Measurements from ENCODE around the gene SLC25A46. TPM values are rescaled to one million over a fixed set of nuclear protein-coding genes. Genes with fewer than 3 reads are reported as not detected.
A peak's percentile ranks its signal among the peaks of the same experiment; 100 is the strongest.

SLC25A46 gene
- total and polyA plus RNA-seq, 9 of the 15 experiments (the other 6 are each of a cell fraction or from before 2014, with no cell fraction given): 7.8 to 47.3 (median 31.8) TPM

DNA sequence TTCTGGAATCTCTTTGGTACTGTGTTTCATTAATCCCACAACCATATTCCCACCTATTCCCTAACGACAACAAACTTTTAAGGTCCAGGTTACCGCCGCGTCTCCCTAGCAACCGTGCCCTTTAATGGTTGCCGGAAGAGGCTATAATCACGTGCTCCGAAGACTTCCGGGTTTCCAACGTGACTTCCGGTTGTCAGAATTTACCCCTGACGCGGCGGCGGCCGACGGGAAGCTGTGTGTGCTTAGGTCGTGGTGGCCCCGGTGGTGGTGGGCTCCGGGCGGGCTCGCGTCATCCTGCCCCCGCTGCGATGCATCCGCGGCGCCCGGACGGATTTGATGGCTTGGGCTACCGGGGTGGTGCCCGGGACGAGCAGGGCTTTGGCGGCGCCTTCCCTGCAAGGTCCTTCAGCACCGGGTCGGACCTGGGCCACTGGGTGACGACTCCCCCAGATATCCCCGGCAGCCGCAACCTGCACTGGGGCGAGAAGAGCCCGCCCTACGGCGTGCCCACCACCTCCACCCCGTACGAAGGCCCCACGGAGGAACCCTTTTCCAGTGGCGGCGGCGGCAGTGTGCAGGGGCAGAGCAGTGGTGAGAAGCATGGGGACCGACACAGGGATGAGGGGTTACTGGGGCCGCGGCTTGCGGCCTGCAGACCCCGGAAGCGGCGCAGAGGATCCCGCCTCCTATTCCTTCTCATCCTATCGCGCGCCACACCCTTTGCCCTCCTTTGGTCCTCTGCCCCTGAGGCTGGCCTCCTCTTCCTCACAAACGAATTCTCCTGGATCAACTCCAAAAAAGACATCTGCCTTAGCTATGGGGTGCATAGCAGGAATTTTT, at the start of gene SLC25A46 (continued):
- TF ChIP-seq, protein P1, sequence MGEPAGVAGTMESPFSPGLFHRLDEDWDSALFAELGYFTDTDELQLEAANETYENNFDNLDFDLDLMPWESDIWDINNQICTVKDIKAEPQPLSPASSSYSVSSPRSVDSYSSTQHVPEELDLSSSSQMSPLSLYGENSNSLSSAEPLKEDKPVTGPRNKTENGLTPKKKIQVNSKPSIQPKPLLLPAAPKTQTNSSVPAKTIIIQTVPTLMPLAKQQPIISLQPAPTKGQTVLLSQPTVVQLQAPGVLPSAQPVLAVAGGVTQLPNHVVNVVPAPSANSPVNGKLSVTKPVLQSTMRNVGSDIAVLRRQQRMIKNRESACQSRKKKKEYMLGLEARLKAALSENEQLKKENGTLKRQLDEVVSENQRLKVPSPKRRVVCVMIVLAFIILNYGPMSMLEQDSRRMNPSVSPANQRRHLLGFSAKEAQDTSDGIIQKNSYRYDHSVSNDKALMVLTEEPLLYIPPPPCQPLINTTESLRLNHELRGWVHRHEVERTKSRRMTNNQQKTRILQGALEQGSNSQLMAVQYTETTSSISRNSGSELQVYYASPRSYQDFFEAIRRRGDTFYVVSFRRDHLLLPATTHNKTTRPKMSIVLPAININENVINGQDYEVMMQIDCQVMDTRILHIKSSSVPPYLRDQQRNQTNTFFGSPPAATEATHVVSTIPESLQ (CRISPR knock-in tag; IDR thresholded peaks at IDR 0.05): peak; percentile 64; the same call in 1 of the 2 replicates
- TF ChIP-seq ELF4 (CRISPR knock-in tag; IDR thresholded peaks at IDR 0.05) (peak; percentile 17; the same call in 1 of the 2 replicates), ZNF77 (CRISPR knock-in tag; IDR thresholded peaks at IDR 0.05) (no peak), ZFP1 (CRISPR knock-in tag; IDR thresholded peaks at IDR 0.05) (no peak), DPF2 (IDR thresholded peaks at IDR 0.05) (no peak), ZNF436 (CRISPR knock-in tag; IDR thresholded peaks at IDR 0.05) (no peak), STAG1 (CRISPR knock-in tag; IDR thresholded peaks at IDR 0.05; ENCODE audit: borderline replicate concordance) (no peak), NFIX (CRISPR knock-in tag; IDR thresholded peaks at IDR 0.05; ENCODE audit: low read depth) (no peak), TAF7 (tag; IDR thresholded peaks at IDR 0.05) (peak; percentile 64), ZC3H4 (CRISPR knock-in tag; IDR thresholded peaks at IDR 0.05; ENCODE audit: borderline replicate concordance) (no peak)
- TF ChIP-seq, protein P2, sequence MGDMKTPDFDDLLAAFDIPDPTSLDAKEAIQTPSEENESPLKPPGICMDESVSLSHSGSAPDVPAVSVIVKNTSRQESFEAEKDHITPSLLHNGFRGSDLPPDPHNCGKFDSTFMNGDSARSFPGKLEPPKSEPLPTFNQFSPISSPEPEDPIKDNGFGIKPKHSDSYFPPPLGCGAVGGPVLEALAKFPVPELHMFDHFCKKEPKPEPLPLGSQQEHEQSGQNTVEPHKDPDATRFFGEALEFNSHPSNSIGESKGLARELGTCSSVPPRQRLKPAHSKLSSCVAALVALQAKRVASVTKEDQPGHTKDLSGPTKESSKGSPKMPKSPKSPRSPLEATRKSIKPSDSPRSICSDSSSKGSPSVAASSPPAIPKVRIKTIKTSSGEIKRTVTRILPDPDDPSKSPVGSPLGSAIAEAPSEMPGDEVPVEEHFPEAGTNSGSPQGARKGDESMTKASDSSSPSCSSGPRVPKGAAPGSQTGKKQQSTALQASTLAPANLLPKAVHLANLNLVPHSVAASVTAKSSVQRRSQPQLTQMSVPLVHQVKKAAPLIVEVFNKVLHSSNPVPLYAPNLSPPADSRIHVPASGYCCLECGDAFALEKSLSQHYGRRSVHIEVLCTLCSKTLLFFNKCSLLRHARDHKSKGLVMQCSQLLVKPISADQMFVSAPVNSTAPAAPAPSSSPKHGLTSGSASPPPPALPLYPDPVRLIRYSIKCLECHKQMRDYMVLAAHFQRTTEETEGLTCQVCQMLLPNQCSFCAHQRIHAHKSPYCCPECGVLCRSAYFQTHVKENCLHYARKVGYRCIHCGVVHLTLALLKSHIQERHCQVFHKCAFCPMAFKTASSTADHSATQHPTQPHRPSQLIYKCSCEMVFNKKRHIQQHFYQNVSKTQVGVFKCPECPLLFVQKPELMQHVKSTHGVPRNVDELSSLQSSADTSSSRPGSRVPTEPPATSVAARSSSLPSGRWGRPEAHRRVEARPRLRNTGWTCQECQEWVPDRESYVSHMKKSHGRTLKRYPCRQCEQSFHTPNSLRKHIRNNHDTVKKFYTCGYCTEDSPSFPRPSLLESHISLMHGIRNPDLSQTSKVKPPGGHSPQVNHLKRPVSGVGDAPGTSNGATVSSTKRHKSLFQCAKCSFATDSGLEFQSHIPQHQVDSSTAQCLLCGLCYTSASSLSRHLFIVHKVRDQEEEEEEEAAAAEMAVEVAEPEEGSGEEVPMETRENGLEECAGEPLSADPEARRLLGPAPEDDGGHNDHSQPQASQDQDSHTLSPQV (IDR thresholded peaks at IDR 0.05): no peak
- TF ChIP-seq, protein P3, sequence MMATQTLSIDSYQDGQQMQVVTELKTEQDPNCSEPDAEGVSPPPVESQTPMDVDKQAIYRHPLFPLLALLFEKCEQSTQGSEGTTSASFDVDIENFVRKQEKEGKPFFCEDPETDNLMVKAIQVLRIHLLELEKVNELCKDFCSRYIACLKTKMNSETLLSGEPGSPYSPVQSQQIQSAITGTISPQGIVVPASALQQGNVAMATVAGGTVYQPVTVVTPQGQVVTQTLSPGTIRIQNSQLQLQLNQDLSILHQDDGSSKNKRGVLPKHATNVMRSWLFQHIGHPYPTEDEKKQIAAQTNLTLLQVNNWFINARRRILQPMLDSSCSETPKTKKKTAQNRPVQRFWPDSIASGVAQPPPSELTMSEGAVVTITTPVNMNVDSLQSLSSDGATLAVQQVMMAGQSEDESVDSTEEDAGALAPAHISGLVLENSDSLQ (IDR thresholded peaks at IDR 0.05): peak; percentile 71
- TF ChIP-seq, protein P4, sequence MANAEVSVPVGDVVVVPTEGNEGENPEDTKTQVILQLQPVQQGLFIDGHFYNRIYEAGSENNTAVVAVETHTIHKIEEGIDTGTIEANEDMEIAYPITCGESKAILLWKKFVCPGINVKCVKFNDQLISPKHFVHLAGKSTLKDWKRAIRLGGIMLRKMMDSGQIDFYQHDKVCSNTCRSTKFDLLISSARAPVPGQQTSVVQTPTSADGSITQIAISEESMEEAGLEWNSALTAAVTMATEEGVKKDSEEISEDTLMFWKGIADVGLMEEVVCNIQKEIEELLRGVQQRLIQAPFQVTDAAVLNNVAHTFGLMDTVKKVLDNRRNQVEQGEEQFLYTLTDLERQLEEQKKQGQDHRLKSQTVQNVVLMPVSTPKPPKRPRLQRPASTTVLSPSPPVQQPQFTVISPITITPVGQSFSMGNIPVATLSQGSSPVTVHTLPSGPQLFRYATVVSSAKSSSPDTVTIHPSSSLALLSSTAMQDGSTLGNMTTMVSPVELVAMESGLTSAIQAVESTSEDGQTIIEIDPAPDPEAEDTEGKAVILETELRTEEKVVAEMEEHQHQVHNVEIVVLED (CRISPR knock-in tag; IDR thresholded peaks at IDR 0.05): no peak
- TF ChIP-seq, protein P5, sequence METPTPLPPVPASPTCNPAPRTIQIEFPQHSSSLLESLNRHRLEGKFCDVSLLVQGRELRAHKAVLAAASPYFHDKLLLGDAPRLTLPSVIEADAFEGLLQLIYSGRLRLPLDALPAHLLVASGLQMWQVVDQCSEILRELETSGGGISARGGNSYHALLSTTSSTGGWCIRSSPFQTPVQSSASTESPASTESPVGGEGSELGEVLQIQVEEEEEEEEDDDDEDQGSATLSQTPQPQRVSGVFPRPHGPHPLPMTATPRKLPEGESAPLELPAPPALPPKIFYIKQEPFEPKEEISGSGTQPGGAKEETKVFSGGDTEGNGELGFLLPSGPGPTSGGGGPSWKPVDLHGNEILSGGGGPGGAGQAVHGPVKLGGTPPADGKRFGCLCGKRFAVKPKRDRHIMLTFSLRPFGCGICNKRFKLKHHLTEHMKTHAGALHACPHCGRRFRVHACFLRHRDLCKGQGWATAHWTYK (CRISPR knock-in tag; IDR thresholded peaks at IDR 0.05): no peak
- TF ChIP-seq, protein P6, sequence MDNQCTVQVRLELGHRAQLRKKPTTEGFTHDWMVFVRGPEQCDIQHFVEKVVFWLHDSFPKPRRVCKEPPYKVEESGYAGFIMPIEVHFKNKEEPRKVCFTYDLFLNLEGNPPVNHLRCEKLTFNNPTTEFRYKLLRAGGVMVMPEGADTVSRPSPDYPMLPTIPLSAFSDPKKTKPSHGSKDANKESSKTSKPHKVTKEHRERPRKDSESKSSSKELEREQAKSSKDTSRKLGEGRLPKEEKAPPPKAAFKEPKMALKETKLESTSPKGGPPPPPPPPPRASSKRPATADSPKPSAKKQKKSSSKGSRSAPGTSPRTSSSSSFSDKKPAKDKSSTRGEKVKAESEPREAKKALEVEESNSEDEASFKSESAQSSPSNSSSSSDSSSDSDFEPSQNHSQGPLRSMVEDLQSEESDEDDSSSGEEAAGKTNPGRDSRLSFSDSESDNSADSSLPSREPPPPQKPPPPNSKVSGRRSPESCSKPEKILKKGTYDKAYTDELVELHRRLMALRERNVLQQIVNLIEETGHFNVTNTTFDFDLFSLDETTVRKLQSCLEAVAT (IDR thresholded peaks at IDR 0.05): no peak

All from K562 (cell line).